OCI-M1 (cell line): ENCODE data around the gene NPEPL1.
"Not testable (repeated sequence)": the region's sequence is repeated elsewhere in the genome, so short reads cannot be mapped to it uniquely, and the experiment has no call there.

Experiments used
- DNase-seq: peaks from one replicate; lab custom pipeline; 2025; lab: John Stamatoyannopoulos, UW

NPEPL1 gene

DNA sequence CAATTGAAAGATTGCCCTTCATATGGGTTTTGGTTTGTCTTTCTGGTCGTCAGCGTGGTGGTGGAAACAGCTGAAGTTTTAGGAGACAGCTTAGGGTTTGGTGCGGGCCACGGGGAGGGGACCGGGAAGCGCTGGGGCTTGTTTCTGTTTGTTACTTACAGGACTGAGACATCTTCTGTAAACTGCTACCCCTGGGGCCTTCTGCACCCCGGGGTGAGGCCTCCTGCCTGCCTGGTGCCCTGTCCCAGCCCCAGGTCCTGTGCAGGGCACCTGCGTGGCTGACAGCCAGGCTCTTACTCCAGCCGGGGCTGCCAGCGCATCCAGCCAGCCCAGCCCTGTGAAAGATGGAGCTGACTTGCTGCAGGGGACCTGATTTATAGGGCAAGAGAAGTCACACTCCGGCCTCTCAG is 22.8 kb downstream of the NPEPL1 start:
- DNase-seq, result no peak

DNA sequence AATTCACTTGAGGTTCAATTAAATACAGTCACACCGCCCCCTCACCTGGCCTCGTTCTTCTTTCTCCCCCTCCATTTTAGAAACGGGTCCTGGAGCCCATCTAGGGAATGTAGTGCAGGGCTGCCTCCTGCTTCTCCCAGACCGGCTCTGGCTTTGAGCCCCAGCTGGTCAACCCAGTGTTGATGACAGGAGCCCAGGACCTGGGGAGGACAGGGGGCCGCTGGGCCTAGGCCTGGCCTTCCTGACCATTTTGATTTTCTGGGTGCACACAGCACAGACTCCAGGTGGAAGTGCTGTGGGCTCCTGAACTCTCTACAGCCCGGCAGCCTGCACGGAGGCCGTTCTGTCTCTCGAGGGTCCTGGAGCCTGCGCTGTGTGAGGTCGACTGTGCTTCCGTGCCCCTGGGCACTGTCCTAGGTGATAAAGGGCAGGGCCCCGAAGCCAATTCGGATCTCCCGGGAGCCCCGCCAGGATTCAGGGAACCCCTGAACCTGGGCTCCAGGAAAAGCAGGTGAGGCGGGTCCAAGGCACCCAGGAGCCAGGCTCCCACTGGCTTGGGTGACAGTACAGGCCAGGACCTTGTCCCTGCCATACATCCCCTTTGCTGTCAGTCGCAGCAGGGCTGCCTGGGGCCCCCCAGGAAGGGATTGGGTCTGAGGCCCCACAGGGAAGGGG is 23.3 kb downstream of the NPEPL1 start:
- DNase-seq, result no peak

- DNase-seq, result no peak
Observed at GRCh38 chr20:58716476-58717277, 24.1 kb downstream of the NPEPL1 start.

- DNase-seq, result no peak
Observed at GRCh38 chr20:58717278-58718091, 24.9 kb downstream of the NPEPL1 start.

- no peak for DNase-seq
Observed at GRCh38 chr20:58718121-58718563, 25.5 kb downstream of the NPEPL1 start.

DNA sequence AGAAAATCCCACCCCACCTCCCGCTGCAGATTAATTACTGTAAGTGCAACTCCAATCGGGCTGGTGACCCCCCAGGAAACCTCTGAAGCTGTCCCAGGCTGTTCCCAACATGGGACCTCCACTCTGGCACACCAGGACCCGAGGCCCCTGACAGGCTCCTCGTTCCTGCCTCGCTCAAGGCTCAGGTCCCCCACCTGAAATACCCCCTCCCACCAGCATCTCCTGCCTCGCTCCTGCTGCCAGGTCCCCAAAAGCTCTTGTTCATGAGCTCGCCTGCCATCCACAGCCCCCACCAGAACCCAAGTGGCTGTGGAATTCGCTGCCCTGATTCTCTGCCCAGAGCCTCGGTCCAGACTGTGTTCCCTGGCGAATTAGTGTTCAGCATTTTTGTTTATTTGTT is 26.1 kb downstream of the NPEPL1 start:
- DNase-seq, result no peak

DNA sequence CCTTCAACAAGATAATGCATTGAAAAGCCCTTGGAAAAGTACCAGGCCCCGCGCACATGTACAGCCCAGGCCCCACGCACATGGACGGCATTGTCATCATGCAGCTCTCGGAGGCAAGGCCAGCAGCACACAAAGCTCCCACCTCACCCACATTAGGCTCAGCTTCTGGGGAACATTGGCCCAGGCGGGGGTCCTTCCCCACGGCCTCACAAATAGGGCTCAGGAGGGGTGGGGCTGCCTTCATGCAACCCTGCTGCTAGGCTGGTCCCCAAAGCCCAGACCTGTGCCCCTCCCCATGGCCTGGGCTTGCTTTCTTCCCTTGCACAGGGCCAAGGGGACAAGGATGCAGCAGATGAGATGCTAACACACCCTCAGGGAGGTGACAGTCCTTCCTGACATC is 26.7 kb downstream of the NPEPL1 start:
- DNase-seq, result no peak

- DNase-seq, result no peak
Observed at GRCh38 chr20:58719971-58720371, 27.4 kb downstream of the NPEPL1 start.

GRCh38 chr20:58720890-58721289 is 28.3 kb downstream of the NPEPL1 start:
- DNase-seq, result no peak

DNA sequence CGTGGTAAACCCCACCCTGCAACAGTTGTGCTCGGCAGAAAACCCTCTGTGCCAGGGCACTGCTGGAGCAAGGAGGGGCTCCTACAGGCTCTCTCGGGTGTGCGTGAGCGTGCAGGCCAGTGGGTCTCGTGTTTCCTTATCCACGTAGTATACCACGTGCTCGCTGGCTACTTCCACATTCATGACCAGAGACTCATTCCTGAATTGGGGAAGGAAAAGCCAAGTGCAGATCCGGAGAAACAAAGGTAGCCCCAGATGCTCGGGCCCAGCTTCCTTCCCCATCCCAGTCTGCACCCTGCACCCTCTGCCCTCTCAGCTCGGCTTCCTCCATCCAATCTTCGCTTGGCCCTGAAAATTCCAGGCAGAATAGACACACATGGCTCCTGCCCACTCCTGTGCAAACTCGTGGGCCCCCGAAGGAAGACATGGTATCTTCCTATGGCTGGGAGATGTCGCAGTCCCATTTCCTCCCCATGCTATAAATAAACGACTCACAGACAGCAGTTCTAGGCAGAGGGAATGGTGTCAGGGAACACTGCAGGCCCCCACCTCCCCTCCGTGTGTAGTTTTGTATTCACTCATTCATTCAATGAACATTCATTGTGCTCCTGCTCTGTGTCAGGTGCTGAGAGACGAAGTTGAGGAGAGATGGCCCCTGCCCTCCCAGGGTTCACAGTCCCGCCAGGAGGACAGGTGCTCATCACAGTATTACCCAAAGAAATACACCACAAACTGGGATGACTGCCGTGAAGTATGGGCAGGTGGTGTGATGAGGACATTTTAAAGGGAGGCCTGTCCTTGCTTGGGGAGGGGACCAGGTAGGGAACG is 29.6 kb downstream of the NPEPL1 start:
- DNase-seq, result no peak

GRCh38 chr20:58722877-58723627 is 30.5 kb downstream of the NPEPL1 start:
- DNase-seq, result no peak

DNA sequence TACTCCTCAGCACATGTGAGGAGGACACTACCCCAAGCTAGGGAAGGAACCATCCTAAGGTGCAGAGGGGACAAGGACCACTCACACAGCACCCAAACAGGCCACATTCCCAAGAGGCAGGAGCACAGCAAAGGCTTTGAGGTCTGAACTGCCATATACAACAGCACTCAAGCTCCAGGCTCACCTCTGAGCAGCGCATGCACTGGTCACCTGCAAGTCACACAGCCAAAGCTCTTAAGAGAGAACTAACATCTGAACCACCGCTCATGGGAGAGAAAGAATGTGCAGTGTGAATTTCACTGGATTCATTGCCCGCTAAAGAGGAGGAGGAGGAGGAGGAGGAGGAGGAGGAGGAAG is 31.0 kb downstream of the NPEPL1 start:
- no peak for DNase-seq

DNA sequence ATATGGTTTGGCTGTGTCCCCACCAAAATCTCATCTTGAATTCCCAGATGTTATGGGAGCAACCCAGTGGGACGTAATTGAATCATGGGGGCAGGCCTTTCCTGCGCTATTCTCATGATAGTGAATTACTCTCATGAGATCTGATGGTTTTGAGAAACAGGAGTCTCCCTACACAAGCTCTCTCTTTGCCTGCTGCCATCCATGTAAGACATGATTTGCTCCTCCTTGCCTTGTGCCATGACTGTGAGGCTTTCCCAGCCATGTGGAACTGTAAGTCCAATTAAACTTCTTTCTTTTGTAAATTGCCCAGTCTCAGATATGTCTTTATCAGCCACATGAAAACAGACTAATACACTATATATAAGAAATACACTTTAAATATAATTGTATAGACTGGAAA is 33.6 kb downstream of the NPEPL1 start:
- DNase-seq, result not testable (repeated sequence)

GRCh38 chr20:58731192-58731591 is 38.6 kb downstream of the NPEPL1 start:
- no peak for DNase-seq

DNA sequence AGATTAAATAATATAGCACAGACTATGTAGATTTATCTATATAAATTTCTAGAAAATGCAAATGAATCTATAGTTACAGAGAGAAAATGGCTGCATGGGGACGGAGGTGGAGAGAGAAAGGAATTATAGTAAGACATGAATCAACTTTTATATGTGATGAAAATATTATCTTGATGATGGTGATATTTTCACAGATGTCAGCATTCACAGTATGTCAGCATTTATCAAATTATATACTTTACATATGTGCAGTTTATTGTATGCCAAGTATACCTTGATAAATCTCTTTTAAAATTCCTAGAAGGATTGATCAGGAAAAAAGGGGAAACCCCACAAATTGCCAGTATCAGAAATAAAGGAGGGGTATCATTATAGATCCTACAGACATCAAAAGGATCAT is 44.6 kb downstream of the NPEPL1 start:
- no peak for DNase-seq

DNA sequence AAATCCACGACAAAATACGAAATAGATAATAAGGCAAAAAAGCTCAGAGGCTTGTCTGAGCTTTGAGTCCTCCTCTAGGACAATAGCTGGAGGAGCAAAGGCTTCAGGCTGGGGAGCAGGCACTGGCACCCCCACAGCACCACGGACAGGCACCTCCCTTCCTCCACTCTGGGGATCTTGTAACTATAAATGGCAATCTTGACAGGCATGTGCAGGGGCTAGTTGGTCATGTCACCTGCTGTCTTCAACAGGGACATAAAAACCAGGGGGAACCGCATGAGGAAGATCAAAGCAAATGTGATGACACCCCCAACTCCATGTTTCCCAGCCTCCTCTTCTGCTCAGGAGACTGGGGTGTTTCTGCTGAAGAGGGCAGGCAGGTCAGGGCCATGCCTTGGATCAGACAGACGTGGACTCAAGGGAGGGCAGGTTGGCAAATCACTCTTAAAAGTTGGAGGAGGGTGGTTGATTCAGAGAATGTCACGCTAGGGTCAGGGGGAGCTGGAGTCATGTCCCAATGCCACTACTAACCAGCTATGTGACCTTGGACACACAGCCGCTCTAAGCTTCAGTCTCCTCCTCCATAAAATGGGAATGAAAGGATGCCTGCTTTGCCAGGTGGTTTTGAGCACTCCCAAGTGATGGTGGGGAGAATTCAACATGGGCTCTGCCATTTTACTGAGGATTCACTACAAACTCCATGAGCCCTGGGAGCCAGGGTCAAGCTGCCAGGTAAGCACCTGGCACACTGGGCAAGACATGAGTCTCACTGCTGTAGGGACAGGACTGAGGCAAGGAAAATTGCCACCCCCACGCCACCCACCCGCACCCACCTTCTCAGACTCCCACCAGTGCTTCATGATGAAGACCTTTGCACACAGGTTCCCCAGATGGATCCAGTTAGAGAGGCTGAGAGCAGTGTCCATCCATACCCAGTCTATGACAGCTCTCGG is 48.0 kb downstream of the NPEPL1 start:
- DNase-seq, result no peak

DNA sequence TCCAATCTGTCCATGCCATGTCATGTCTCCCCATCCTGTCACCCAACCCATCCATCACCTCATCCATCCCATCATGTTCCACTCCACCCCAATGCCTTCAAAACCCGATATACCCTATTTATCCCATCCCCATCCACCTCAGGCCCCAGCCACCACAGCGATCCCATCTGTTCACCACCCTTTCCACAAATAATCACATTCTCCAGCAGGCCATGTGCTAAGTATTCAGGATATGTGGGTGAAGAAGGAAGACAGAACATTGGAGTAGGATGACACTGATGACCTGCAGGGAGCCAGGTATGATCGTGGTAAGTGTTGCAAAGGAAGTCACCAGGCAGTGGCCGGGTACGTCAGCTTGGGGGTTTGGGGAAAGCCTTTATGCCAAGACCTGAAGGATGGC is 48.8 kb downstream of the NPEPL1 start:
- no peak for DNase-seq

GRCh38 chr20:58742668-58743566 is 50.3 kb downstream of the NPEPL1 start:
- no peak for DNase-seq
